A549 treated with RU486 at 1 μM for 4 hours (cell line): ENCODE data around the gene TCEAL7. TPM values are rescaled to one million over a fixed set of nuclear protein-coding genes. Genes with fewer than 3 reads are reported as not detected.

Experiments used
- total RNA-seq: library from RNA; stranded (reverse); fragments of 200-300 nt; extraction: Qiagen RNA extraction; gene quantifications from 5 replicates; pipeline ENCODE4 v1.2.3, GENCODE V29; 2022; ENCODE audit warnings: low read depth

The TCEAL7 gene, protein sequence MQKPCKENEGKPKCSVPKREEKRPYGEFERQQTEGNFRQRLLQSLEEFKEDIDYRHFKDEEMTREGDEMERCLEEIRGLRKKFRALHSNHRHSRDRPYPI
- total RNA-seq, result not detected in 5 replicates

DNA sequence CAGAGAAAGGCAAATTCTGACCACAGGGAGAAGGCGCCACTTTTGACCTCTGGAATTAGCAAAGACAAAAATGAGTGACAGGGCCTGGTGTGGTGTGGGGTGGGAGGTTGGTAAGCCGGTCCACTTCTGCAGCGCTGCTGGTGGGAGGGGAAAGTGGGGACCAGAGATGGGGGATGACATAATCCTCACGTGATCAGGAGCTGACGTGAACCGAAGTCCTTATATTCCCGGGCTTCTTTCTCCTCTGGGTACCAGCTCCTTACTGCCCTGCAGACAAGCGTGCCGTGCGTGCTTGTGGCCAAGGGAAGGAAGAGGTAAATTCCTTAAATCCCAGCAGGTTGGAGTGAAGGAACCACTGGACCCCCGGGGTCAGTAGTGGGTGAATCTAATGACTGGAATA is at the start of gene TCEAL7:
TSS of gene TCEAL7 (plus strand) at position 249 of the 400 bp plus-strand sequence. CDS start 1,165 bp downstream, outside the sequence.

DNA sequence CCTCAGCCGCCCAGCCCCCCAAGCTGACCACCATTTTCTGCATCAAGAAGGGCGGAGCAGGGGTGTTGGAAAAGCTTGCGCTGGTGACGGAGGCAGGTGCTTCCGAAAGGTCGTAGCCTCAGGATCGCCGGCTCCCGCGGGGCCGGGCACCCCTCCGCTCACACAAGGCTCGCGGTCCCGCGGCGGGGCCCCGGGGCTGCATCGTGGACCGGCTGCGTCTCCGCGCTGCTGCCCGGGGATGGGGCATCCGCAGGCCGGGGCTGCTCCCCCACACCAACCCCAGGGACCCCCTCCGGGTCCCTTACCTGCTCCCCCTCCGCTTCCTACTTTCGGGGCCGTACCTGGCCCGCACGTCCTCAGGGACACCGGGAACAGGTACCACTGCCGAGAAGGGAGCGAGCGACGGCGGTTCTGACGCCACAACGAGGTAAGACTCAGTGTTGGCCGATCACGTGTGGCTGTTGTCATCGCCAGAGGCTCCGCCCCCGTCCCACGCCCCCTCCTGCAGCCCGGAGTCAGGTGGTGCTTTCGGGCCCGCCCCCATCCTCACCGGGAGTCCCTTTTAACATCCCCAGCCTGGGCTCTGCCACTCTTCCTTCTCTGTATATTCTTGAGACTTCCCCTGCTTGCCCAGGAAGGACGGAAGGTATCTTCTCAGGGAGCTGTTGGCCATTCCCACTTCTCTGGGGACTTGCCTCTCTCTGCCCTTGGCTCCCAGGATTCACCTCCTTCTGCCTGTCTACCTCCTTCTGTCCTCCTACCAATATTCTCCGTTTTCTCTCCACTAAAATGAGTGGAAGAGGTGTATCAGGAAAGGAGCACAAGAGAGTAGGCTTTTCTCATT is 19.3 kb upstream of the TCEAL7 start, which contains the start of gene BEX2:
TSS of gene BEX2 (minus strand) at position 436 of the 844 bp plus-strand sequence. CDS start 1,014 bp downstream, outside the sequence.

DNA sequence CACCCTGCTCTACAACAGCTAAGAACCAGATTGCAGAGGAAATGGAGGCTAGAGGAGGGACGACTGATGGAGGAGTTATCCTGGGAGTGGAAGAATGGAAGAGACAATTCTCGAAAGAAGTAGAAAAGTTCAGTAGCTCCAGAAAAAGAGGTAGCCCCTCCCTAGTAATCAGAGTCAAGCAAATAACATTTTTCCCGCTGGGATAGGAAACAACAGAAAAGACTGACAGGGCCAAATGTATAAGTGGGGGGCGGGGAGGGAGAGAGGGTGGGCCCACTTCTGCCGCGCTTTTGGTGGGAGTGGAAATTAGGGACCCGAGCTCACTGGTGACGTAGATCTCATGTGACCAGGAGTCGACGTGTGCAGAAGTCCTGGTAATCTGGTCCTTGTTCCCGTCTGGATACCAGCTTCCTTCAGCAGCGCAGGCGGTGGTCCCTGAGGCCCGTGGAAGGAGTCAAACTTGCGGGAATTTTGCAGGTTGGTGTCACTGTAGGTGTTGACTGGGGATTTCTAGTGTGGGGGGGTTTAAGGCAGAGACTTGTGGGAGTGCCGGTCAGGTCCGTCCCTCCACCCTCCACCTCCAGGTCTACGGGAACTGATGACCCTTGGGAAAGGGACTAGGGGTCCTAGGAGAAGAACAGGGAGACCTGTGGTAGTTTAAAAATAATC is 26.2 kb downstream of the TCEAL7 start, which contains the start of gene TCEAL9:
TSS of gene TCEAL9 (plus strand) at position 377 of the 669 bp plus-strand sequence. CDS start 1,179 bp downstream, outside the sequence.

DNA sequence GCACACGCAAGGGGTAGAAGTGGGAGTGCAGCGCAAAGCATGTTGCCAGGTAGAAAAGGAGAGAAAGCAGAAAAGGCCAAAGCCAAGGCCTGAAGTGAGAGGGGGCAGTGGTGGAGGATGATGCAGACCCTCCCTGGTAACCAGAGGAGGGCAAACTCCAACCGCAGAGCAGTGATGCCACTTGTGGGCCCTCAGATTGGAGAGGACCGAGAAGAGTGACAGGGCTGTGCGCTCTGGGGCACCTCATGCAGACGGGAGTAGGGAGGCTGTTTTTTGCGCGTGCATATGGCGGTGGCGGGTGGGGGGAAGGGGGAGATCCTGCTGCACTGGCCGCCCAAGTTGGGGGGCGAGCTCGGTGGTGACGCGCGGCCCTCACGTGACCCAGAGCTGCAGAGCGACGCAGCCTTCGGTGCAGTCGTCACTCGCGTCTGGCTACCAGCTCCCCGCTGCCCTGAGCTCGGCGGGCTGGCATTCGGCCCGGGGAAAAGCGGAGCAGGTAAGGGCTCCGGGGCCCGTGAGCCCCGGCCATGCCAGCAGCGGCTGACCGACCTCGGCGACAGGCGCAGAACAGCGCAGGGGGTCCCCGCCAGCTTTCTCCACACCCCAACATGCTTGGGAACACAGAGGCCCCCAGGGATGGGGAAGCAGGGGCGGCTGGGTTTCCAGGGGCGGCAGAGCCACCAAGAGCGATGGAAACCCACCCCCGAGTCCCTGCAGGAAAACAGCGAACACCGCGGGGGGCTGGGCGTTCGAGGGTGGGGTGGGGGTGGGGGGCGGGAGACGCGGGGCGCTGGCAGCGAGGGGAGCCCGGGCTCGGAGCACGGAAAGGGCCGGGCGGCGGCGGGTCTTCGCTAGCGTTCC is 46.3 kb downstream of the TCEAL7 start, which contains the start of gene BEX3:
TSS of gene BEX3 (plus strand) at position 421 of the 861 bp plus-strand sequence. CDS start 984 bp downstream, outside the sequence.

Other genes with a start within 250 kb of the TCEAL7 start
- not detected in 5 replicates for gene NXF3, start 237.1 kb upstream of the TCEAL7 start, total RNA-seq
- 1.4 to 2.3 TPM (median 2.2 TPM) in 5 replicates for gene BEX4, start 115.1 kb upstream of the TCEAL7 start, total RNA-seq
- 16.9 to 41.0 TPM (median 30.2 TPM) in 5 replicates for gene TCEAL8, start 75.1 kb upstream of the TCEAL7 start, total RNA-seq
- gene TCEAL5, start 53.5 kb upstream of the TCEAL7 start, total RNA-seq, result not detected in 5 replicates
- 7.5 to 12.9 TPM (median 10.3 TPM) in 5 replicates for gene BEX2, start 19.2 kb upstream of the TCEAL7 start, total RNA-seq
- 79.9 to 165 TPM (median 90.7 TPM) in 5 replicates for gene TCEAL9, start 26.3 kb downstream of the TCEAL7 start, total RNA-seq
- gene BEX3, start 46.3 kb downstream of the TCEAL7 start, total RNA-seq, result 189 to 260 TPM (median 254 TPM) in 5 replicates
- gene RAB40A, start 189.2 kb downstream of the TCEAL7 start, total RNA-seq, result not detected in 5 replicates